Measurements from ENCODE around the gene EIPR1. TPM values are rescaled to one million over a fixed set of nuclear protein-coding genes. Genes with fewer than 3 reads are reported as not detected.

Gene EIPR1
- total and polyA plus RNA-seq, 2 donors (not counting 1 experiment from before 2014, with no cell fraction given), result 22.3 to 23.9 TPM

DNA sequence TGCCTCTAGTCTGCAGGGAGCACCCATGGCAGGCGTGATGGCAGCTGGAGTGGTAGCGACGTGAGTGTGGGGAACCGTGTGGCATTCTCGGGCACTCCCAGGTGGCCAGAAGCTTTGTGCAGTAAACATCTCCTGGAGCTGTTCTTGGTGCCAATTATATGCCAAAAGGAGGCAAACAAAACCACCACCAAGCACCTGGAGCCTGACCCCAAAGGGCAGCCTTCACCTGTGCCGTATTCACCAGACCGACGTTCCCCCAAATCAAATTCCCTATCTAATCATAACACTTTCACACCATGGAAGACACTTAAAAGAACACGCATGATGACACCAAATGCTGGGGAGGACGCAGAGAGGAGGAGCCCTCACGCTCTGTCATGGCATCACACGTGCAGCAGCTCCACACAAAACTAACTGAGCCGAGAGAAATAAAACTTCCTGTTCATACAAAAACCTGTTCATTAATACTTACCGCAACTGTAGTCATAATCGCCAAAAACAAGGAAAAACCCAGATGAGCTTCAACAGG, 123.6 kb downstream of the EIPR1 start:
- DNase-seq (ENCODE audit: low read depth in 2 of 2), result no peak
- Histone ChIP-seq H3K4me3 (replicated peaks in 1 of 4; ENCODE audit: control extremely low read depth in 1 of 4, insufficient read depth in 1 of 4, low read depth in 3 of 4, low read length in 4 of 4) (no peak overlapping the region), H2AFZ (ENCODE audit: low read length) (no peak overlapping the region), H3K79me2 (ENCODE audit: control insufficient read depth, insufficient read depth, low read length) (no peaks in the 10 kb centered on the region), H3K27me3 (ENCODE audit: control insufficient read depth, insufficient read depth, low read length) (no peaks in the 10 kb centered on the region), H4K20me1 (ENCODE audit: control insufficient read depth, extremely low read depth, insufficient read depth, low read length) (no peaks in the 10 kb centered on the region), H3K4me2 (ENCODE audit: extremely low read depth, insufficient read depth, low read length) (no peak overlapping the region), H3K4me1 (ENCODE audit: control insufficient read depth, extremely low read depth, insufficient read depth, low read length) (no peaks in the 10 kb centered on the region), H3K9me3 (ENCODE audit: control insufficient read depth, insufficient read depth, low read depth, low read length) (no peaks in the 10 kb centered on the region), H3K36me3 (ENCODE audit: control insufficient read depth, insufficient read depth, low read length) (no peaks in the 10 kb centered on the region), H3K9ac (ENCODE audit: insufficient read depth, low read length) (no peak overlapping the region), H3K27ac (ENCODE audit: insufficient read depth, low read length) (no peak overlapping the region)
- TF ChIP-seq, protein P1, sequence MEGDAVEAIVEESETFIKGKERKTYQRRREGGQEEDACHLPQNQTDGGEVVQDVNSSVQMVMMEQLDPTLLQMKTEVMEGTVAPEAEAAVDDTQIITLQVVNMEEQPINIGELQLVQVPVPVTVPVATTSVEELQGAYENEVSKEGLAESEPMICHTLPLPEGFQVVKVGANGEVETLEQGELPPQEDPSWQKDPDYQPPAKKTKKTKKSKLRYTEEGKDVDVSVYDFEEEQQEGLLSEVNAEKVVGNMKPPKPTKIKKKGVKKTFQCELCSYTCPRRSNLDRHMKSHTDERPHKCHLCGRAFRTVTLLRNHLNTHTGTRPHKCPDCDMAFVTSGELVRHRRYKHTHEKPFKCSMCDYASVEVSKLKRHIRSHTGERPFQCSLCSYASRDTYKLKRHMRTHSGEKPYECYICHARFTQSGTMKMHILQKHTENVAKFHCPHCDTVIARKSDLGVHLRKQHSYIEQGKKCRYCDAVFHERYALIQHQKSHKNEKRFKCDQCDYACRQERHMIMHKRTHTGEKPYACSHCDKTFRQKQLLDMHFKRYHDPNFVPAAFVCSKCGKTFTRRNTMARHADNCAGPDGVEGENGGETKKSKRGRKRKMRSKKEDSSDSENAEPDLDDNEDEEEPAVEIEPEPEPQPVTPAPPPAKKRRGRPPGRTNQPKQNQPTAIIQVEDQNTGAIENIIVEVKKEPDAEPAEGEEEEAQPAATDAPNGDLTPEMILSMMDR (conservative IDR thresholded peaks at IDR 0.05 in 1 of 2, IDR thresholded peaks at IDR 0.05 in 1 of 2; ENCODE audit: low read depth in 1 of 2, low read length in 2 of 2), result no peak
- no peak for TF ChIP-seq EZH2 (IDR thresholded peaks at IDR 0.05; ENCODE audit: low read length, missing control alignments)

DNA sequence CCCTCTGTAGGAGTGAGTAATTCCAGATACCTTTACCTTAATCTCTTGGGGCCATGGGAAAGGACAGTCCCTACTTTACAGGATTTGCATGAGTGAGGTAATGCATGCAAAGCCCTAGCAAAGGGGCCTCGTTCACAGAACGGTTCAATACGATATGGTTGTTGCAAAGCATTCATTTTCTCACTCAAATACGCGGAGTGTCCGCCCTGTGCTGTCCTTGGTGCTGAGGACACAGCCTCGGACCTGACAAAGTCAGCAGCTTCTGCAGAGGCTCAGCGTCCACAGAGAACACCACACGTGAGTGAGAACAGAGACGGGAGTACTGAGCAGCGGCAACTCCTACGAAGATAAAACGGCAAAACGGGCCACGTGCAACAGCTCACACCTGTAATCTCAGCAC, 125.7 kb downstream of the EIPR1 start:
- H3K27me3 ChIP-seq (ENCODE audit: control insufficient read depth, insufficient read depth, low read length), result no peaks in the 10 kb centered on the region
- peak in 1 of 2 donors; percentile 4 for DNase-seq (ENCODE audit: low read depth in 2 of 2)
- H3K9me3 ChIP-seq (ENCODE audit: control insufficient read depth, insufficient read depth, low read depth, low read length), result no peaks in the 10 kb centered on the region
- no peaks in the 10 kb centered on the region for H3K4me1 ChIP-seq (ENCODE audit: control insufficient read depth, extremely low read depth, insufficient read depth, low read length)
- H4K20me1 ChIP-seq (ENCODE audit: control insufficient read depth, extremely low read depth, insufficient read depth, low read length), result no peaks in the 10 kb centered on the region
- no peaks in the 10 kb centered on the region for H3K36me3 ChIP-seq (ENCODE audit: control insufficient read depth, insufficient read depth, low read length)
- H2AFZ ChIP-seq (ENCODE audit: low read length), result no peak overlapping the region
- no peak overlapping the region for H3K4me2 ChIP-seq (ENCODE audit: extremely low read depth, insufficient read depth, low read length)
- no peak overlapping the region for H3K9ac ChIP-seq (ENCODE audit: insufficient read depth, low read length)
- H3K27ac ChIP-seq (ENCODE audit: insufficient read depth, low read length), result no peak overlapping the region
- no peaks in the 10 kb centered on the region for H3K79me2 ChIP-seq (ENCODE audit: control insufficient read depth, insufficient read depth, low read length)
- TF ChIP-seq EZH2 (IDR thresholded peaks at IDR 0.05; ENCODE audit: low read length, missing control alignments), result no peak
- TF ChIP-seq, protein P1 (conservative IDR thresholded peaks at IDR 0.05 in 1 of 2, IDR thresholded peaks at IDR 0.05 in 1 of 2; ENCODE audit: low read depth in 1 of 2, low read length in 2 of 2), result no peak
- no peak overlapping the region for H3K4me3 ChIP-seq (replicated peaks in 1 of 4; ENCODE audit: control extremely low read depth in 1 of 4, insufficient read depth in 1 of 4, low read depth in 3 of 4, low read length in 4 of 4)

DNA sequence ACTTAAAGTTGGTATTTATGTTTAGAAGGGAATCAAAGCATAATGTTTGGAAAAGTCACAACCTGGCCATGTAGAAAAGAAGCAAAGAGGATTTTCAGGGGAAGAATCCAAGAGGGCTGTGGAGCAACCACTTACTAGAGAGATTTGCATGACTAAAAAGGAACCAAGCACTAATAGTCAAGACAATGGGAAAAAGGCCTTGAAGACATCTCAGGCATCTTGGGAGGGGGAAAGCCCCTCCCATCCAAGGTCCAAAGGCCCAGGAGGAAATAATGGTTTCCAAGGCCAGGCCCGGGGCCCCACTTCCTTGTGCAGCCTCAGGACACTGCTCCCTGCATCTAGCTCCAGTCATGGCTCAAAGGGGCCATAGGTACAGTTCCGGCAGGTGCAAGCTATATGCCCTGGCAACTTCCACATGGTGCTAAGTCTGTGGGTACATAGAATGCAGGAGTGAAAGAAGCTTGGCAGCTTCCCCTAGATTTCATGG, 128.1 kb downstream of the EIPR1 start:
- no peak for TF ChIP-seq EZH2 (IDR thresholded peaks at IDR 0.05; ENCODE audit: low read length, missing control alignments)
- TF ChIP-seq, protein P1 (conservative IDR thresholded peaks at IDR 0.05 in 1 of 2, IDR thresholded peaks at IDR 0.05 in 1 of 2; ENCODE audit: low read depth in 1 of 2, low read length in 2 of 2), result no peak
- DNase-seq (ENCODE audit: low read depth in 2 of 2), result no peak

More for the DNA sequence above, 128.1 kb downstream of the EIPR1 start:
- no peaks in the 10 kb centered on the region for H4K20me1 ChIP-seq (ENCODE audit: control insufficient read depth, extremely low read depth, insufficient read depth, low read length)
- no peaks in the 10 kb centered on the region for H3K27me3 ChIP-seq (ENCODE audit: control insufficient read depth, insufficient read depth, low read length)
- no peak overlapping the region for H3K27ac ChIP-seq (ENCODE audit: insufficient read depth, low read length)
- no peaks in the 10 kb centered on the region for H3K4me1 ChIP-seq (ENCODE audit: control insufficient read depth, extremely low read depth, insufficient read depth, low read length)
- no peak overlapping the region for H2AFZ ChIP-seq (ENCODE audit: low read length)
- no peaks in the 10 kb centered on the region for H3K36me3 ChIP-seq (ENCODE audit: control insufficient read depth, insufficient read depth, low read length)
- H3K79me2 ChIP-seq (ENCODE audit: control insufficient read depth, insufficient read depth, low read length), result no peaks in the 10 kb centered on the region
- H3K4me3 ChIP-seq (replicated peaks in 1 of 4; ENCODE audit: control extremely low read depth in 1 of 4, insufficient read depth in 1 of 4, low read depth in 3 of 4, low read length in 4 of 4), result no peak overlapping the region
- no peak overlapping the region for H3K4me2 ChIP-seq (ENCODE audit: extremely low read depth, insufficient read depth, low read length)
- no peak overlapping the region for H3K9ac ChIP-seq (ENCODE audit: insufficient read depth, low read length)
- no peaks in the 10 kb centered on the region for H3K9me3 ChIP-seq (ENCODE audit: control insufficient read depth, insufficient read depth, low read depth, low read length)
